A673 (cell line): ENCODE data around the gene TGDS.

Experiments used
- EZH2 ChIP-seq: fragments of 200-600 bp; sonication (generic); IDR thresholded peaks from 2 replicates; pipeline ENCODE4 v1.6.1; 2017; ENCODE audit warnings: borderline replicate concordance, low read depth, mild to moderate bottlenecking, mixed read lengths, antibody characterized with exemption, low read length; ENCODE audit not compliant: poor library complexity, severe bottlenecking
- TF ChIP-seq, protein P1 (sequence below): fragments of 300-800, 200-600 bp; sonication (generic); conservative IDR thresholded peaks from 2 replicates; pipeline ENCODE4 v1.5.1; 2017; ENCODE audit warnings: low read depth, mild to moderate bottlenecking, antibody characterized with exemption, low read length, moderate library complexity, mixed read lengths

DNA sequence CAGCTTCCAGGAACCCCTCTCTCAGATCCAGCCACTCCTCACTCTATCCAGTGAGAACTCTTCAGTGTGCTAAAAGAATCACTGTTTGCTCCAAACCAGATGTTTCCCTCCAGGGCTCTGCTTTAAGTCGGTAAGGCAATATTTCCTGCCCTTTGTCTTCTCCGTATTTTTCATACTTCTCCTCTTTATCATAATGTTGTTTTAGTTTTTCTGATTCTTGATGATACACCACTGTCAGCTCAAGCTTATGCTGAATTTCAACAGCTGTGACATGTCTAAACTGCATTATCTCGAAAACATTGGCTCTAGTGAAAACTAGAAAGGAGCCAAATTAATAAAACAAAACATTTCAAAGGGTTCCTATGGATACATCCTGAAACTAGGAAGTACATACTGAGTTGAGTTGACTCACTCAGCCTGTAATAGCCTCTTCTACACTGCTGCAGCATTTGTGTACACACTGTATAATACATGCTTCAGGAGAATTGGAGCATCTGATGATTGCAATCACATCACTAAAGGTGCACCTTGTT lies 45.5 kb upstream of the TGDS start:
- TF ChIP-seq, protein P1, sequence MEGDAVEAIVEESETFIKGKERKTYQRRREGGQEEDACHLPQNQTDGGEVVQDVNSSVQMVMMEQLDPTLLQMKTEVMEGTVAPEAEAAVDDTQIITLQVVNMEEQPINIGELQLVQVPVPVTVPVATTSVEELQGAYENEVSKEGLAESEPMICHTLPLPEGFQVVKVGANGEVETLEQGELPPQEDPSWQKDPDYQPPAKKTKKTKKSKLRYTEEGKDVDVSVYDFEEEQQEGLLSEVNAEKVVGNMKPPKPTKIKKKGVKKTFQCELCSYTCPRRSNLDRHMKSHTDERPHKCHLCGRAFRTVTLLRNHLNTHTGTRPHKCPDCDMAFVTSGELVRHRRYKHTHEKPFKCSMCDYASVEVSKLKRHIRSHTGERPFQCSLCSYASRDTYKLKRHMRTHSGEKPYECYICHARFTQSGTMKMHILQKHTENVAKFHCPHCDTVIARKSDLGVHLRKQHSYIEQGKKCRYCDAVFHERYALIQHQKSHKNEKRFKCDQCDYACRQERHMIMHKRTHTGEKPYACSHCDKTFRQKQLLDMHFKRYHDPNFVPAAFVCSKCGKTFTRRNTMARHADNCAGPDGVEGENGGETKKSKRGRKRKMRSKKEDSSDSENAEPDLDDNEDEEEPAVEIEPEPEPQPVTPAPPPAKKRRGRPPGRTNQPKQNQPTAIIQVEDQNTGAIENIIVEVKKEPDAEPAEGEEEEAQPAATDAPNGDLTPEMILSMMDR: no peak
- no peak for TF ChIP-seq EZH2
